HG03432 (cell line): ENCODE data around the gene C12orf54.
A peak's percentile ranks its signal among the peaks of the same experiment; 100 is the strongest.
"Not testable (repeated sequence)": the region's sequence is repeated elsewhere in the genome, so short reads cannot be mapped to it uniquely, and the experiment has no call there.

Experiments
- ATAC-seq: cut with Tn5 transposase; IDR thresholded peaks from one replicate; pipeline ENCODE4 v1.9.1; 2021; ENCODE audit warnings: mild to moderate bottlenecking, moderate library complexity; ENCODE audit not compliant: unreplicated experiment

C12orf54 gene

GRCh38 chr12:48482198-48482597, at the start of gene C12orf54:
Gene C12orf54 (plus strand): TSS chr12:48482498. CDS start chr12:48483297, 799 bp downstream.
- ATAC-seq, result no peak

GRCh38 chr12:48434016-48434415, 48.3 kb upstream of the C12orf54 start:
- ATAC-seq, result not testable (repeated sequence)

- no peak for ATAC-seq
These were observed 41.2 kb upstream of the C12orf54 start for GRCh38 chr12:48441069-48441468.

- no peak for ATAC-seq
These were observed 40.0 kb upstream of the C12orf54 start for GRCh38 chr12:48442179-48442847.

- no peak for ATAC-seq
These were observed 36.8 kb upstream of the C12orf54 start for GRCh38 chr12:48445538-48445937.

GRCh38 chr12:48446161-48446776, 36.0 kb upstream of the C12orf54 start:
- ATAC-seq, result no peak

- ATAC-seq, result no peak
These were observed 34.5 kb upstream of the C12orf54 start for GRCh38 chr12:48447755-48448154.

GRCh38 chr12:48451372-48451771, 30.9 kb upstream of the C12orf54 start:
- ATAC-seq, result no peak

GRCh38 chr12:48452961-48453360, 29.3 kb upstream of the C12orf54 start:
- ATAC-seq, result not testable (repeated sequence)

- ATAC-seq, result no peak
These were observed 27.6 kb upstream of the C12orf54 start for GRCh38 chr12:48454667-48455066.

- no peak for ATAC-seq
These were observed 27.2 kb upstream of the C12orf54 start for GRCh38 chr12:48455116-48455515.

GRCh38 chr12:48459259-48459658, 23.0 kb upstream of the C12orf54 start:
- no peak for ATAC-seq

GRCh38 chr12:48469027-48469426, 13.3 kb upstream of the C12orf54 start:
- ATAC-seq, result not testable (repeated sequence)

- ATAC-seq, result no peak
These were observed 10.0 kb upstream of the C12orf54 start, which contains the start of gene ANP32D for GRCh38 chr12:48472259-48472658. Gene ANP32D (plus strand): TSS chr12:48472559. CDS start chr12:48472665, 106 bp downstream.

- ATAC-seq, result no peak
These were observed 9.2 kb upstream of the C12orf54 start for GRCh38 chr12:48473061-48473460.

- not testable (repeated sequence) for ATAC-seq
These were observed 7.8 kb upstream of the C12orf54 start for GRCh38 chr12:48474497-48474896.

GRCh38 chr12:48482930-48483329, 632 bp downstream of the C12orf54 start:
- no peak for ATAC-seq

GRCh38 chr12:48486261-48486660, 4.0 kb downstream of the C12orf54 start:
- ATAC-seq, result no peak

- no peak for ATAC-seq
These were observed 4.4 kb downstream of the C12orf54 start for GRCh38 chr12:48486679-48487078.

GRCh38 chr12:48489012-48489411, 6.7 kb downstream of the C12orf54 start:
- peak; percentile 96 for ATAC-seq

GRCh38 chr12:48489456-48489855, 7.2 kb downstream of the C12orf54 start:
- not testable (repeated sequence) for ATAC-seq

- not testable (repeated sequence) for ATAC-seq
These were observed 18.0 kb downstream of the C12orf54 start for GRCh38 chr12:48500281-48500680.
